Measurements from ENCODE around the gene DSC2. TPM values are rescaled to one million over a fixed set of nuclear protein-coding genes. Genes with fewer than 3 reads are reported as not detected.
"Not testable (repeated sequence)": the region's sequence is repeated elsewhere in the genome, so short reads cannot be mapped to it uniquely, and the experiment has no call there.

DSC2 gene
- polyA plus RNA-seq, 3 donors = 36.4 to 50.6 (median 44.8) TPM

DNA sequence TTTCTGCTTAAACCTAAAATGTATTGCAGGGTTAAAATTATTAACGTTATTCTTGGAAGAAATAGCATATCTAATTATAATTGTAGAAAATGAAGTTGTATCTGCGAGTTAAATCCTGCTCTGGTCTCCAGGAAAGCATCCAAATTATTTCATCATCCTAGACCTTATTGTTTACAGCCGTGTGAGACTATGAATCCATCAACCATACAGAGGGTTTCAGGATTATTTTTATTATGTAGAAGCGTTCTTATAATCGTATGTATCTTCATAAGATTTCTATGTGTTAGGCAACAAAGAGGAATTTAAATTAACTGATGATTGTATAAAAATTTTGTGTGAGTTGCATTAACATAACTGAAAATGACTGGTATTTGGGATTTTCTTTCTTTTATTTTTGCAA, 45.2 kb downstream of the DSC2 start:
- no peak for DNase-seq (ENCODE audit: extremely low read depth in 1 of 11, low read depth in 9 of 11, low spot score in 4 of 11)

DNA sequence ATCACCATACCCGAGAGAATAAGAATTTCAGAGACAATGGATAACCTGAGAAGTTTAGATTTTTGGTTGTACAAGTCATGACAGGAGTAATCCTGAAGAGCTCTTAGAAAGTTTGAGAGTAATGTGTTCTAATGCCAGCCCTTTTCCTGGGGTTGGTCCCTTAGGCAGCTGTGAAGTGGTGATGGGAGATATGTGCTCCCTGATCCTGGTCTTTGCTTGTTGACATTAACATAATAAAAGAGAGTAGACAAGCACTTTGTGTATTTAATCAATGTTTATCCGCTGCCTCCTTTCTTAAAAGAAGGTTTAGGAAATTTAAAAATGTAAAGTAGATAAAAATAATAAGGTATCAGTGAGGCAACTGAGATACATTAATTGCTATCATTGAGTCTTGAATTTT, 45.9 kb downstream of the DSC2 start:
- no peak for DNase-seq (ENCODE audit: extremely low read depth in 1 of 11, low read depth in 9 of 11, low spot score in 4 of 11)

- no peak for DNase-seq (ENCODE audit: extremely low read depth in 1 of 11, low read depth in 9 of 11, low spot score in 4 of 11)
Observed at GRCh38 chr18:31050635-31051034, 51.6 kb downstream of the DSC2 start.

- no peak for DNase-seq (ENCODE audit: extremely low read depth in 1 of 11, low read depth in 9 of 11, low spot score in 4 of 11)
Observed at GRCh38 chr18:31049189-31049588, 53.0 kb downstream of the DSC2 start.

DNA sequence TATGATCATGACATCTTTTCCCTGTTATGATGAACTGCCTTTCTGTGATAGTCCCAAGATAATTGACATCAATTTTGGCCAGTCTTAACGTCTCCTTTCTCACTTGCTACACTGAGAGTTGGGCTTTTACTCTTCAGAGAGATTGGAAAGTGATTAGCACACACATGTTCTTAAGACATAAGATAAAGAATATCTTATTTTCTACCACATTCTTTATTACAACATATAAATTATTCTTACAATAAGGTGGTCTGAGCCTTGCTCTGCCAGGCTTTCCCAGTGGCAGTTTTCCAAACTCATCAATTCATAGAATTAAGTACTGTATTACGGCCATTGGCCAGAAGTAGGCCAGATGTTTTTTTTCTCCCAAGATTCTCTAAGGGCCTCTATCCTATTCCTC, 54.0 kb downstream of the DSC2 start:
- no peak for DNase-seq (ENCODE audit: extremely low read depth in 1 of 11, low read depth in 9 of 11, low spot score in 4 of 11)

DNA sequence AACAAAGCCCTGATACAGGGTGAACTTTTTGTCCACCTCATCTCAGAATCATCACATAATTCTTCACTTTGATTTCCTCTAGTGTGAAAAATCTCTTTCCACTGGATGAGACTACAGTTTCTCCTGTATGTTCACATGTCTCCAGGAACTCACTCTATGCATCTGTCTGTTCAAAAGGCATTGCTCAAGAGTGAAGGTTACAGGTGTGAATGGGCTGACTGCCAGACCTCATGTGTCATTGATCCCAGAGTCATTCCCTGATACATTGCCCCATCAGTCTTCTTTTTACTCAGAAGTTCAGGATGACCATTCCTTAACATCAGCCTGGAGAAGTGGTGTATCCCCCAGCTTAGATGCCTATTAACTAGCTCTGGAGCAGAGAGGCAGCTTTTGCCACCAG, 55.3 kb downstream of the DSC2 start:
- DNase-seq (ENCODE audit: extremely low read depth in 1 of 11, low read depth in 9 of 11, low spot score in 4 of 11) = no peak

GRCh38 chr18:31045599-31045998, 56.6 kb downstream of the DSC2 start:
- DNase-seq (ENCODE audit: extremely low read depth in 1 of 11, low read depth in 9 of 11, low spot score in 4 of 11) = no peak

DNA sequence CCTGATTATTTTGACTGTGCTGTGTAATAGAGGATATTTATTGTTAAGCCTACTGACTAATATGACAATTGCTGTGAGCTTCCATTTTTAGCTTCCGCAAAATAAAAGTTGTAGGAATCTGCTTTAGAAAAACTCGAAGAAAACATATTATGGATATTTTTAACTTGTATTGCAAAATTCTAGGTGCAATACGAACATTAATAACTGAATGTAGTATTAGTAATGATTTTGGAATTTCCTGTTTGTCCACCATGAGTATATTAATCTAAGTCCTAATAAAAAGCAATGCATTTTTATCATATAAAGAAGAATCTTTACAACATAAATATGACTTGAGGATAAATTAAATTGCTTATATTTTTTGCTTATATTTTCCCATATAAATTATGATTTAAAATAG, 57.3 kb downstream of the DSC2 start:
- no peak for DNase-seq (ENCODE audit: extremely low read depth in 1 of 11, low read depth in 9 of 11, low spot score in 4 of 11)

DNA sequence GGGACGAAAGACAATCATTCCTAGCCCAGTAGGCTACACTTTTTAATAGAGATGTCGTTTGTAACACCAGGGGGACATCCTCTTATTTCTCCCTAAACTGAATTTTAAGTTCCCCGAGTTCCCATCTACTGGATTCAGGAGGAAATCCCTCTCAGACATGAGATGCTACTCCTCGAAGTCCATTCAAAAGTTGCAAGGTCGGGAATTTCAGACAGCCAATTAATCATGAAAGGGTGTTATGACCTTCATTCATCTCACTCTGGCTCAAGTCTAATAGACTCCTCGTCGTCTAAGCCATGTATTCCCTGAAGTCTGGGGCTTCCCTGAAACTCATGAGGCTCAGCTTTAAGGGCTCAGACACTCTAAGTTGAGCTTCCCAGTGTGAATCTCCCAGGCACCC, 58.5 kb downstream of the DSC2 start:
- no peak for DNase-seq (ENCODE audit: extremely low read depth in 1 of 11, low read depth in 9 of 11, low spot score in 4 of 11)

DNA sequence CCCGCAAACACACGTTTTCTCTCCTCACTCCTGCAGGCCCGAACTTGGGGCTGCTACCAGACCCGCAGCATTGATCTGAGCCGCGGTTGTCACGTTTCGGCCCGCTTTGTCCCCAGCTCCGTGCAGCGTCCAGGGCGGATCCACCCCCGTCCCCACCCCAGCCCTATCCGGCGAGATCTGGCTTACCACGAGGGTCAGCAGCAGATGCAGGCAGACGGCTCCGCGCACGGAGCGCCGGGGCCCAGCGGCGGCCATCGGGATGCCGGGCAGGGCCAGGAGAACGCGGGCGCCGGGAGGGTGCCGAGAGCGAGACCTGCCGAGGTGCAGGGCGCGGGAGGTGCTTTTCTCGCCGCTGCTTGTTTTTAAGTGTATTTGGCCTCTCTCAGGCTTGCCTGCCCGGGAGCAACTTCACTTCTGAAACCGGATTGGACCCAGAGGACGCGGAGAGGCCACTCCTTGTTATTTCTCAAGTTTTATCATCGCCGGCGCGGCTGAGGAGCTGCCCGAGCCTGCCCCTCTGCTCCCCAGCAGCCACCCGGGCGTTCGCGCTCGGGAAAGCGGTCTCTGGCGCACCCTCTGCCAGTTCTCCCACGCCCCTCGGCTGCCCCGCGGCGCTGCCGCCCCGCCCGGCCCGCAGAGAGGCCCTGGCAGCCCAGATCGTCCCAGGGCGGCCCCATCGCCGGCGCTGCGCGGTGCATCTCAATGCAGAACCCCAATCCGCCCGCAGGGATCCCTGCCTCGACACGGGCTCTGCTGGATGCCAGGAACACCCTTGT, 59.6 kb downstream of the DSC2 start, which contains the start of gene DSC3:
Gene DSC3, minus strand, starts transcription at position 337 of the 776 bp plus-strand sequence. Its CDS starts 82 bp downstream, at position 255.
- peak in 4 of 11 donors; percentile 31 to 41 (median 38) for DNase-seq (ENCODE audit: extremely low read depth in 1 of 11, low read depth in 9 of 11, low spot score in 4 of 11)

DNA sequence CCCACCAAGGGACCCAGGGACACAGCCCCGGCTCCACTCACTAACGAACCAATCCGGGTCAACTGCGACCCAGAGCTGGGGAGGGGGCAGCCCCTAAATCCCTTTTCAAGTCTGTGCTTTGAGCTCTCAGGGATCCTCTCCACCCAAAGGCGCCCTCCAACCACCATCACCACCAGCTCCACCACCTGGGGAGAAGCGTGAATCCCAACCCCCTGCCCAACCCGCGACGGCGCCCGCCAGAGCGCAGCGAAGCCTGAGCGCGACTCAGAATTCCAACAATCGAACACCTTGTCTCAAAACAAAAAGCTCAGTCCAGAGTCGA, 60.2 kb downstream of the DSC2 start:
- peak in 2 of 11 donors; percentile 9 to 18 for DNase-seq (ENCODE audit: extremely low read depth in 1 of 11, low read depth in 9 of 11, low spot score in 4 of 11)

DNA sequence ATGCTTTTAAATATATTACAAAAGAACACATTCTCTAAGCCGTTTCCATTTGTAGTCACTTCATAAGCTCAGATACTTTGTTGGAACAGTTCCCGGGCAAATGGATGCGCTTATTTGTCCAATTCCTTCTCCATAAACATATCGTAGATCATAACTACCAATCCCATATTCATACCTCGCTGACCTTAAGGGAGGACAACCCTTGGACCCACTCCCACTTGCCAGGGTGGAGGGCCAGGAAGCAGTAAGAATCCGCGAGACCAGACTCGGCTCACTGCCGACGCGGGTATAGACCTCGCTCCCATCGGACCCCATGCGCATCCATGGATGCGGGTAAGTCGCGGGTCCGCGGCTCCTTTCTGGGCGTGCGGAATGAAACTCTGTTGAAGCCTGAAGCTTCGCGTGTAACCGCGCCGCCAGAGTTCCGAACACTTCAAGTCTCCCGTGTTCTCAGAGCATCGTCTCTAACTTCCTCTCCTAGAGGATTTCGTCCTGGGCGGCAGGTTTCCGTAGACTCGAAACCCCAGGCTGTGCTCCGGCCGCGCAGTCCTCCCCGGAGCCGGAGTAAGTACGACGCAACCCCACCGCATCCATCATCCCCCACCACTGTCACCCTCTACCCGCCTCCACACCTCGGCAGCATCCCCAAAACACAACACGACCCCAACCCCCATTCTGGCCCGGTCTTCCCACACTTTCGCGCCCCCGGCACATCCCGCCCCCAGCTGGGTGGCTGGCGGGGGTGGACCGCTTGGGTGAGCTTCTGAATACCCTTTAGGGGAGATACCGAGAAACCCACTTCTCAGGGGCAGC, 60.7 kb downstream of the DSC2 start:
- DNase-seq (ENCODE audit: extremely low read depth in 1 of 11, low read depth in 9 of 11, low spot score in 4 of 11) = peak in 6 of 11 donors; percentile 14 to 49 (median 34)

GRCh38 chr18:31040686-31041270, 61.4 kb downstream of the DSC2 start:
- peak in 1 of 11 donors; percentile 19 for DNase-seq (ENCODE audit: extremely low read depth in 1 of 11, low read depth in 9 of 11, low spot score in 4 of 11)

- DNase-seq (ENCODE audit: extremely low read depth in 1 of 11, low read depth in 9 of 11, low spot score in 4 of 11) = no peak
Observed at GRCh38 chr18:31039426-31039825, 62.8 kb downstream of the DSC2 start.

DNA sequence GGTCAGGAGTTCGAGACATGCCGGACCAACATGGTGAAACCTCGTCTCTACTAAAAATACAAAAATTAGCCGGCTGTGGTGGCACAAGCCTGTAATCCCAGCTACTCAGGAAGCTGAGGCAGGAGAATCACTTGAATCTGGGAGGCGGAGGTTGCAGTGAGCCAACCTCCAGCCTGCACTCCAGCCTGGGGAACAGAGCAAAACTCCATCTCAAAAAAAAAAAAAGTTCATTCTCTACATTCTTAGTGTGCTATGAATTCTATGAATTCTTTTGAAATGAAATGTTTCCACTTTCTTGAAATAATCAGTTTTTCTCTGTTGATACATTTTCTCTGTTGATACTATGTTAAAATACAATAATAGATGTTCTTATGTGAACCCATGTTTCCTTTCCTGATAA, 64.5 kb downstream of the DSC2 start:
- not testable (repeated sequence) for DNase-seq (ENCODE audit: extremely low read depth in 1 of 11, low read depth in 9 of 11, low spot score in 4 of 11)

- DNase-seq (ENCODE audit: extremely low read depth in 1 of 11, low read depth in 9 of 11, low spot score in 4 of 11) = no peak
Observed at GRCh38 chr18:31034541-31034940, 67.7 kb downstream of the DSC2 start.

GRCh38 chr18:31030574-31031278, 71.5 kb downstream of the DSC2 start:
- DNase-seq (ENCODE audit: extremely low read depth in 1 of 11, low read depth in 9 of 11, low spot score in 4 of 11) = no peak

- DNase-seq (ENCODE audit: extremely low read depth in 1 of 11, low read depth in 9 of 11, low spot score in 4 of 11) = no peak
Observed at GRCh38 chr18:31015715-31016434, 86.3 kb downstream of the DSC2 start.

DNA sequence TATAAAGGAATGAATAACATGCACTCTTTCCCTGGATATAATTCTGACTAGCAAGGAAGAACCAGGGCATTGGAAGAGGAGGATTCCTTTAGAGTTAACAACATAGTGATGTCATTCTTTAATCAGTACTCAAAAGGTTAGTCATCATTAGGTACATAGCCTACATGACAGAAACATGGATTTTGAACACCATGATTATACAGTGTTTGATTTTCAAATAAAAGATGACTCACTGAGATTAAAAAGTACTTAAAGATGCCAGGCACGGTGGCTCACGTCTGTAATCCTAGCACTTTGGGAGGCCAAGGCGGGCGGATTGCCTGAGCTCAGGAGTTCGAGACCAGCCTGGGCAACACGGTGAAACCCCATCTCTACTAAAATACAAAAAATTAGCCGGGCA, 90.8 kb downstream of the DSC2 start:
- not testable (repeated sequence) for DNase-seq (ENCODE audit: extremely low read depth in 1 of 11, low read depth in 9 of 11, low spot score in 4 of 11)

All from renal cortex interstitium (tissue), 11 donors.